NCI-H345 (cell line): ENCODE data around the gene STX1B.
"Not testable (repeated sequence)": the region's sequence is repeated elsewhere in the genome, so short reads cannot be mapped to it uniquely, and the experiment has no call there.

Experiments used
- DNase-seq: peaks from one replicate; lab custom pipeline; 2025; lab: John Stamatoyannopoulos, UW

STX1B gene

GRCh38 chr16:31010585-31011325, at the start of gene STX1B:
STX1B (minus strand) TSS chr16:31010638; CDS start chr16:31010396, 242 bp downstream.
- peak; percentile 64 for DNase-seq

- no peak for DNase-seq
Measured at GRCh38 chr16:31055613-31056012, 45.2 kb upstream of the STX1B start.

GRCh38 chr16:31052114-31052513, 41.7 kb upstream of the STX1B start:
- DNase-seq: no peak

GRCh38 chr16:31050280-31051030, 40.0 kb upstream of the STX1B start:
- DNase-seq: no peak

GRCh38 chr16:31043898-31044481, 33.6 kb upstream of the STX1B start:
- no peak for DNase-seq

- no peak for DNase-seq
Measured at GRCh38 chr16:31043352-31043751, 32.9 kb upstream of the STX1B start.

GRCh38 chr16:31042866-31043265, 32.4 kb upstream of the STX1B start:
- DNase-seq: no peak

- no peak for DNase-seq
Measured at GRCh38 chr16:31038993-31039392, 28.6 kb upstream of the STX1B start.

GRCh38 chr16:31036691-31037090, 26.3 kb upstream of the STX1B start:
- DNase-seq: no peak

GRCh38 chr16:31033709-31034492, 23.5 kb upstream of the STX1B start:
- DNase-seq: peak; percentile 89

GRCh38 chr16:31032736-31033708, 22.6 kb upstream of the STX1B start, which contains the start of gene STX4:
STX4 (plus strand) TSS chr16:31033558; CDS start chr16:31033806, 248 bp downstream.
- peak; percentile 99 for DNase-seq

- DNase-seq: no peak
Measured at GRCh38 chr16:31031276-31031675, 20.8 kb upstream of the STX1B start.

- DNase-seq: no peak
Measured at GRCh38 chr16:31029272-31029671, 18.8 kb upstream of the STX1B start.

GRCh38 chr16:31025339-31025738, 14.9 kb upstream of the STX1B start:
- DNase-seq: no peak

- DNase-seq: no peak
Measured at GRCh38 chr16:31023627-31024226, 13.3 kb upstream of the STX1B start.

- no peak for DNase-seq
Measured at GRCh38 chr16:31023252-31023602, 12.8 kb upstream of the STX1B start.

GRCh38 chr16:31022544-31023251, 12.3 kb upstream of the STX1B start:
- DNase-seq: no peak

GRCh38 chr16:31020536-31020935, 10.1 kb upstream of the STX1B start:
- no peak for DNase-seq

GRCh38 chr16:31017756-31018155, 7.3 kb upstream of the STX1B start:
- DNase-seq: not testable (repeated sequence)

- DNase-seq: no peak
Measured at GRCh38 chr16:31016018-31016417, 5.6 kb upstream of the STX1B start.
